Measurements from ENCODE around the gene DAGLB.

DAGLB gene

DNA sequence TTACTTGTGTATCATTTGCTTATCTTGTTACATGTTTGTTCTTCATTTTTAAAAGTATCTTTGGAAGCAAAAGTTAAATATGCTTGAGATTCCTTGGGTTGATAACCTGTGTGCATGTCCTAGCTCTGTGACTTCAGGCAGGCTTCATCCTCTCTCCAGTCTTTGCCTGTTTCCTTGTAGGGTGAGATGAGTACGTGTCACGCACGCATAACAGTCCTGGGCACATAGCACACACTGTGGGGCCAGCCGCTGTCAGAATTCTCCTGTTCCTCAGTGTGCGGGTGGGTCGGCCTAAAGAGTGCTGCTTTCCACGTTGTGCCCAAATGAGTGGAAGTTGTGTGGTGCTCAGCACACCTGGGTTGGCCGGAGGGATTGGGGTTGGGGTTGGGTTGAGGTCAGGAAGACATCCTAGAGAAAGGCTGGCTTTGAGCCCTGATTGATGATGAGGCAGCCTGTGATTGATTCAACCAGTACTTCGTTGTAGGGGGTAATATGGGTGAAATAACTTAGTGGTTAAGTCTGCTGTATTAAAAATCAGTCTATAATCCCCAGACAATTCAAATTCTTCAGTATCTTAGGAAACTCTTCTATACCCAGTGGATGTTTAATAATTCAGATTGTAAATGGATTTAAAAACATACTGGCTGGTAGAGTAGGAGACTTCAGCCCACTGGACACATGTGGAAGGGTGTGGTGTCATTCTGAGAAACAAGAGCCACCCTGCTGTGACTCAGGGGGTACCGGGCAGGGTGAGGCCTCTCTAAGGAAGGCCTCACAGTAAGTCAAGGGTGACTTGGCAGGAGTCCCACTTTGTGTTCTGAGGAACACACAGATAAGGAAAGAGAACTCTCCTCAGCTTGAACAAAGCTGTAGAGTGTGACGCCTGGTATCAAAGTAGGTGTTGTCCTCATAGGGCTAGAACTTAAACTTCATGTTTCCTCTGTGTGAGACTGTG is 54.8 kb downstream of the DAGLB start:
- no peak for TF ChIP-seq CTCF (IDR thresholded peaks at IDR 0.05; ENCODE audit: control insufficient read depth, extremely low read depth, insufficient read depth)
- no peak overlapping the region for H3K4me3 ChIP-seq (ENCODE audit: low read depth, low read length)
- peak; percentile 46 for DNase-seq (ENCODE audit: low read depth)

GRCh38 chr7:6389728-6390127 is 58.0 kb downstream of the DAGLB start:
- no peak for TF ChIP-seq CTCF (IDR thresholded peaks at IDR 0.05; ENCODE audit: control insufficient read depth, extremely low read depth, insufficient read depth)
- H3K4me3 ChIP-seq (ENCODE audit: low read depth, low read length), result no peak overlapping the region
- no peak for DNase-seq (ENCODE audit: low read depth)

GRCh38 chr7:6387734-6388294 is 59.9 kb downstream of the DAGLB start:
- H3K4me3 ChIP-seq (ENCODE audit: low read depth, low read length), result no peak overlapping the region
- TF ChIP-seq CTCF (IDR thresholded peaks at IDR 0.05; ENCODE audit: control insufficient read depth, extremely low read depth, insufficient read depth), result no peak
- no peak for DNase-seq (ENCODE audit: low read depth)

DNA sequence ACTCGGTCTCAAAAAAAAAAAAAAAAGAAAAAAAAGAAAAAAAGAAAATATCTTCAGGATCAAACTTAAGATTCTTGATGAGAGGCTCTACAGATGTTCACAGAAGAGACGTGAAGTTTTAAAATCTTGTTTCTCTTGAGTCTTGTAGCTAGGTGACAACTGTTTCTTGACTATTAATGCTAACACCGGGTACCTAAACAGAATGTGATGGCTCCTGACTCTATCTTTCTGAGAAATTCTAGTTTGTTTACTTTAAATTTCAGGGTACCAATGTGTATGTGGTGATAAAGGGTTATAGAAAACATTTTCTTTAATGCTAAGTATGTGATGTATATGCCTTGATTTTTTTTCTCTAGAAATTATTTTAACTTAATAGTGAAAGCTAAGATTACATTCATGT is 61.0 kb downstream of the DAGLB start:
- no peak for DNase-seq (ENCODE audit: low read depth)
- TF ChIP-seq CTCF (IDR thresholded peaks at IDR 0.05; ENCODE audit: control insufficient read depth, extremely low read depth, insufficient read depth), result no peak
- no peak overlapping the region for H3K4me3 ChIP-seq (ENCODE audit: low read depth, low read length)

- TF ChIP-seq CTCF (IDR thresholded peaks at IDR 0.05; ENCODE audit: control insufficient read depth, extremely low read depth, insufficient read depth), result no peak
- no peak overlapping the region for H3K4me3 ChIP-seq (ENCODE audit: low read depth, low read length)
Measured at GRCh38 chr7:6385909-6386560, 61.7 kb downstream of the DAGLB start.

GRCh38 chr7:6385110-6385781 is 62.5 kb downstream of the DAGLB start:
- peak; percentile 96 for DNase-seq (ENCODE audit: low read depth)
- TF ChIP-seq CTCF (IDR thresholded peaks at IDR 0.05; ENCODE audit: control insufficient read depth, extremely low read depth, insufficient read depth), result no peak
- H3K4me3 ChIP-seq (ENCODE audit: low read depth, low read length), result peak overlapping the region; percentile 7; the same call in 1 of the 2 replicates

More at GRCh38 chr7:6385909-6386560, 61.7 kb downstream of the DAGLB start:
- no peak for DNase-seq (ENCODE audit: low read depth)

Data from LNCaP clone FGC (cell line).